ENCODE data around the gene PHF21B.

DNA sequence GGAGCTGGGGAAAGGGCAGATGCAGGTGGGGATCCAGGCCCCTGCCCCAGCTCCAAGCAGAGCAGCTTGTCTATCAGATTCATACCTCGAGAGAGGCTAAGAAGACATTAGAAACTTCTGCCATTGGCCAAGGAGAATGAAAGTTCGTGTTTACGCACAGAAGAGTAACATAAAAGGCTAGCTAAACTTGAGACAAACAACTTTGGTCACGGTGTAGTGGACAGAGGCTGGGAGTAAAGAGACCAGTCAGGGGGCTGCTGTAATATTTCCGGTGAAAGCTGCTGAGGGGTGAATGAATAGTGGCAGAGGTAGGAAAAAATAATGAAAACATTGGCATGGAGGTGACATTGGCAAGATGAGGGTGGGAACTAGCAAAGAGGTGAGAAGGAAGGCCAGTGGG, 22.9 kb downstream of the PHF21B start:
- no peak for TF ChIP-seq POLR2A (IDR thresholded peaks at IDR 0.05)
- TF ChIP-seq, protein P1, sequence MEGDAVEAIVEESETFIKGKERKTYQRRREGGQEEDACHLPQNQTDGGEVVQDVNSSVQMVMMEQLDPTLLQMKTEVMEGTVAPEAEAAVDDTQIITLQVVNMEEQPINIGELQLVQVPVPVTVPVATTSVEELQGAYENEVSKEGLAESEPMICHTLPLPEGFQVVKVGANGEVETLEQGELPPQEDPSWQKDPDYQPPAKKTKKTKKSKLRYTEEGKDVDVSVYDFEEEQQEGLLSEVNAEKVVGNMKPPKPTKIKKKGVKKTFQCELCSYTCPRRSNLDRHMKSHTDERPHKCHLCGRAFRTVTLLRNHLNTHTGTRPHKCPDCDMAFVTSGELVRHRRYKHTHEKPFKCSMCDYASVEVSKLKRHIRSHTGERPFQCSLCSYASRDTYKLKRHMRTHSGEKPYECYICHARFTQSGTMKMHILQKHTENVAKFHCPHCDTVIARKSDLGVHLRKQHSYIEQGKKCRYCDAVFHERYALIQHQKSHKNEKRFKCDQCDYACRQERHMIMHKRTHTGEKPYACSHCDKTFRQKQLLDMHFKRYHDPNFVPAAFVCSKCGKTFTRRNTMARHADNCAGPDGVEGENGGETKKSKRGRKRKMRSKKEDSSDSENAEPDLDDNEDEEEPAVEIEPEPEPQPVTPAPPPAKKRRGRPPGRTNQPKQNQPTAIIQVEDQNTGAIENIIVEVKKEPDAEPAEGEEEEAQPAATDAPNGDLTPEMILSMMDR (IDR thresholded peaks at IDR 0.05): no peak

All from uterus (tissue), 2 donors.